Ammon's horn (tissue), 1 donor: ENCODE results near the gene SLC12A8.

Source experiments
- DNase-seq: peaks from one replicate; pipeline ENCODE4 v3.0.0-alpha.2; 2016; ENCODE audit warnings: low spot score

Gene SLC12A8

GRCh38 chr3:125052624-125053303 lies 159.8 kb downstream of the SLC12A8 start:
- DNase-seq: peak; percentile 47

GRCh38 chr3:125051715-125052581 lies 160.6 kb downstream of the SLC12A8 start:
- peak; percentile 44 for DNase-seq

GRCh38 chr3:125051205-125051604 lies 161.3 kb downstream of the SLC12A8 start:
- no peak for DNase-seq

- no peak for DNase-seq
Measured at GRCh38 chr3:125050488-125051090, 162.0 kb downstream of the SLC12A8 start.

GRCh38 chr3:125048282-125048681 lies 164.3 kb downstream of the SLC12A8 start:
- no peak for DNase-seq

- no peak for DNase-seq
Measured at GRCh38 chr3:125045965-125046364, 166.6 kb downstream of the SLC12A8 start.

- no peak for DNase-seq
Measured at GRCh38 chr3:125045194-125045593, 167.4 kb downstream of the SLC12A8 start.

- no peak for DNase-seq
Measured at GRCh38 chr3:125043599-125044151, 168.9 kb downstream of the SLC12A8 start.

GRCh38 chr3:125042725-125043406 lies 169.7 kb downstream of the SLC12A8 start:
- DNase-seq: no peak

GRCh38 chr3:125039131-125040100 lies 173.1 kb downstream of the SLC12A8 start:
- peak; percentile 40 for DNase-seq

- no peak for DNase-seq
Measured at GRCh38 chr3:125037498-125038150, 174.9 kb downstream of the SLC12A8 start.

GRCh38 chr3:125035217-125035616 lies 177.3 kb downstream of the SLC12A8 start:
- DNase-seq: no peak

- DNase-seq: no peak
Measured at GRCh38 chr3:125033616-125034015, 178.9 kb downstream of the SLC12A8 start.

GRCh38 chr3:125033135-125033534 lies 179.4 kb downstream of the SLC12A8 start:
- no peak for DNase-seq

- DNase-seq: no peak
Measured at GRCh38 chr3:125032683-125033082, 179.9 kb downstream of the SLC12A8 start.
